ENCODE data around the gene MGMT.

MGMT gene

DNA sequence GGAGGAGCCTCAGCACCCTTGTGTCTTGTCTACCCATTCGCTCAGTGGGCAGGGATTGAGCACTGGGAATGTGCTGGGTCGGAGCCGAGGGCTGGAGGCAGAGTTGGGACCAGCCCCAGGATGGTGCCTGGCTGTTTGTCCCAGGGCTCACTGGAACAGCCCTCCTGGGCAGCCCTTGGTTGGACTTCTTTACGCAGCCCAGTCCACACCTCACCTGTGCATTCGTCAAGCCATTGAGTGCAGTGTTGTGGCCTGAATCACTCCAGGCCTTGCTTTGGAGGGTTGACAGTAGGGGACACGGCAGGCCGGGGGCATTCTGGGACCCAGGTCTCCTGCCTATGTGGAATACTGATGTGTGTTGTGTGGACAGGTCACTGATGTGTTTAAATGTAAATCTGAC is 229.6 kb downstream of the MGMT start:
- no peak for DNase-seq

DNA sequence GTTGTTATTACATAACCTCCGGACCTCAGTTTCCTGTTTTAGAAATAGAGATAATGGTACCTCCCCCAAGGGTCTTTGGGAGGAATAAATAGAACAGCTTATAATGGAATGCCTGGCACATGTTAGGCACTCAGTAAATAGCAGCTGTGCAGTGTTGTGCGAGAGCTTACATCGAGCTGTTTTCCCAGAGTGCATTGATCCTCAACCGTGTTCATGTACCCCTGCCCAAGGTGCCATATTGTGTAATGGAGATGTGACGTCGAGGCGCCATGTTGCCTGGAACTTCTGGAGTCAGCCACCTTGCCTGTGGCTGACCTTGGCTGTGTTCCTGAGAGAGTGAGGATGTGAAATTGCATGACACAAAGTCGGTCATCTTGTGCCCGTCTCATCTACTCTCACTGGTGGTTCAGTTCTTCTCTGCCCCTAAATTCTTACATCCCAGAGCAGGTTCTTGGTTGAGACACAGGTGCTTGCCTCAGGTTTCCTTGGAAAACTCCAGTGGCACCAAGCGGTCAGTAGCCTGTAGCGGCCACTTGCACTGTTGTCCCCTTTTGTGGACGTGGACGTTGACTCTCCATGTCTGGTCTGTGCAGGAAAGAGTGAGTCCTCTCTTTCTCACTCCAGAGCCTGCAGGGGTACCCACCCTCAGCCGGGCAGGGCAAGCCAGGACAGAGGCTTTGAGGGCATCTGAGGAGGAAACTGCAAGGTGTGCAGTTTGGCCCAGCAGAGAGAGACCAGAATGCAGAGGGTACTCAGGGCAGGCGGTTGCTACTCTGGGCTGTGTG is 230.6 kb downstream of the MGMT start:
- DNase-seq, result no peak

DNA sequence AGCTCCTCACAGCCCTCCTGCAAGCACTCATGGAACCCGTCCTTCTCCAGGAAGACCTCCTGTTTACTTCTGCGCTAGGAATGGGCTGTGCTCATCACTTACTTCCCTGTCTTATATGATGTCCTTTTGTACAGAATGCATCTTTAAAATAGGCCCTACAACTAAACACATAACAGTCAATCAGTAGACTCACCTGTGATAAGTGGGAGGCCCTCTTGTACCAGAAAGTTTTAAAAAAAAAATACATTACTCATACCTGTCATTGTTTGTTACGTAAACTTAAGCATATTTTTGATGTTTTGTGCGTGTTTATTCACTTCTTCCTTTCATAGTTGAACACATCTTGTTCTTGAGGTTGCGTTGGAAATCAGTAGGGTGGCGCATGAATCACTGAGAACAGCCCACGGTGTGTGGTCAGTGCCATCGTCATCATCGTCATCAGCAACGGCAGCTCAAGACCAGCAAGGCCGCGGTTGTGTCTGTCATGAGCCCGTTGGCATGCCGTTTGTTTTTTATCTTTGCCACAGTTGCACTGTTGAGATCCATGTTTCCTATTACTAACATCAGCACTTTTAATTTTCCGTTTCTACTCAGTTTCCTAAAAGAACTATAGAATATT is 232.8 kb downstream of the MGMT start:
- DNase-seq, result no peak

DNA sequence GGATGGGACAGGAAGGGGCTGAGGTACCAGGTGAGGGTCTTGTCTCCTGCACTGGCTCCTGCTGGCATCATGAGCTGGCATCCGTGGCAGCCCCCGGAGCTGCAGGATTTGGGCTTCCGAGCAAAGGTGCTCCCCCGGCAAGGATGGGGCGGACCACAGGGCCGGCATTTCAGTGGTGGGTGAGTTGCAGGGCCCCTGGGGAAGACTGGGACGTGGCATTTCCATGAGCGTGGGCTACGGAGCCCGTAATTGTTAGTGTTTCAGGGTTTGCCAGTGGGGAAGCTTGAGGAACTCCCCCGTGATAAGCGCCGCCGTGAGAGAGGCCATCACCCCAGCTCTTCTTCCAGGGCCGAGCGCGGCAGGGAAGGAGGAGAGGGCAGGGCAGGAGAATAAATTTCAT is 235.6 kb downstream of the MGMT start:
- no peak for DNase-seq

DNA sequence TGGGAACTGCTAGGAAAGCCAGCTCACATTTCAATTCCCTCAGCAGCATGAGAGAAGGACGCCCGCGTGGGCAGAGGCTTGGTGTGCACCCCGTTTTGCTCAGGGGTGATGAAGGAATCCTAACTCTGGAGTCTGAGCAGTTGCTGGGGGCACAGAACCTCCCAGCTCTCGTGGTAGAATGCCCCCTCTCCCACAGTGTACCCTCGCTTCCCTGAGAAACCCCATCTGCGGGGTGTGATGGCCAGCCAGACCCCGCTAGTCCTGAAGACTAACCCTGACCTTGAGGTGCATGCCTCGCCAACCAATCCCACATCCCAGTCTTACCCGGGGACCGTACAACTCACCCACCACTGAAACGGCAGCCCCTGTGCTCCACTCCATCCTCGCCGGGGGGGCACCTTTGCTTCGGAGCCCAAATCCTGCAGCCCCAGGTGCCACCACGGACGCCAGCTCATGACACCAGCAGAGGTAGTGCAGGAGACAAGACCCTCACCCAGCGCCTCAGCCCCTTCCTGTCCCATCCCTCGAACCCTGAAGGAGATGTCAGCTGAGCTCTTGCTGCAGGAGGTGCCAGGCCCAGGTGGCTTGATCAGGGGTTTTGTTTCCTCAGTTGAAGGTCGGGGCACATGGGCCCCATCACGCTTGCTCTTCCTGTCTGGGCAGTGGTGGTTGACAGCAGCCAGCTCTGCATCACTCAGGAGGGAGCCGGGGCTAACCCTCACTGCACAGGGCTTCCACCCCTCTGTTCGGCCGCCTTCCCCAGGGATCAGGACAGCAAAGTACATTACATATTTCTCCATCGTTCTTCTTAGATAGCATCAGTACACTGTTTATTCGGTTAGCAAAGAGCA is 236.5 kb downstream of the MGMT start:
- no peak for DNase-seq

DNA sequence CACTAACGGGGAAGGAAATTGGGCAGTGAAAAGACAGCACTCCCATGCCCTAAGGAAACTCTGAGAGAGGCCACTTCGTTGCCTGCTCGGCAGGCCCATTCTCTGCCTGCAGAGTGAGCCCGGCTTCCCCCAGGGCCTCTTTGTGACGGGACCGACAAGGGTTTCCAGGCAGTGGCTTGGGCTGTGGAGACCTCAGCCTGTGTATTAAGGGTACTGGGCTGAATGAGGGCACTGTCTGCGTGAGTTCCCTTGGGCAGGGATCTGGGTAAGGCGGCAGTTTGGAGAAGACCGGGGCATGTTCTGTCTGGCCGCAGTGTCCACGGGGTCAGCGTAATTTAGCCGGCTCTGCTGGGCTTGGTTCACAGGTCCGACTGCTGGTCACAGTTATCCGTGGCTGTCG is 237.2 kb downstream of the MGMT start:
- no peak for DNase-seq

DNA sequence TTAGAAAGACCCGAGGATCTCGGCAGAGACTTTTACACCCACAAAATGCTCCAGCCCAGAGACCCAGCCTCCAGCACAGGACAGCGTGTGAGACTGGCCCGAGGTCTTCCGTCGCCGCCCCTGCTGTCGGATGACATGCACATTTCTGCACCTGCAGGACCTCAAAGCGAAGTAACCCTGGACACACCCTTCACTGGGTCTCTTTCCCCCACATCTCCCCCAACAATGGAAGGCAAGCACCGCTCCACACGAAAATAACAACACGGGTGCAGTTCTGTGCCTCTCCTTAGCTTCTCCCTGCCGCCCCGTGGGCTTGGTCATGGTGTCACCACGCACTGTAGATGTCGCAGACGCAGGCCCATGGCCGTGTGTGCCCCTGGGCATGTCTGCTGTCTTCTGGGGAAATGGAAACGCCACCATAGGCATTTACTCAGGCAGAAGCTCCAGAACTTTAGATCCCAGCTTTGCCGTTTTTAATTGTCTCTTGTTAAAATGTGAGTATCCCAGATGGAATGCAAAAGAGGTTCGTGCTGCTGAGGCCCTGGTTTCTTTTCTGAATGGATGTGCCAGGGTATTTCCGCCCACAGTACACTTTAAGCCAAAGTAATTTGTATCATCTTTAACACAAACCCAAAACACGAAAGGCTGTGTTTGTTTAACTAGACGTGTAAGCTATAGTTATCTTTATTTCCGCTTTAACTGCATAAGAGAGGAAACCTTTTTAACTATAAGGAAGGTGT is 237.9 kb downstream of the MGMT start:
- no peak for DNase-seq

DNA sequence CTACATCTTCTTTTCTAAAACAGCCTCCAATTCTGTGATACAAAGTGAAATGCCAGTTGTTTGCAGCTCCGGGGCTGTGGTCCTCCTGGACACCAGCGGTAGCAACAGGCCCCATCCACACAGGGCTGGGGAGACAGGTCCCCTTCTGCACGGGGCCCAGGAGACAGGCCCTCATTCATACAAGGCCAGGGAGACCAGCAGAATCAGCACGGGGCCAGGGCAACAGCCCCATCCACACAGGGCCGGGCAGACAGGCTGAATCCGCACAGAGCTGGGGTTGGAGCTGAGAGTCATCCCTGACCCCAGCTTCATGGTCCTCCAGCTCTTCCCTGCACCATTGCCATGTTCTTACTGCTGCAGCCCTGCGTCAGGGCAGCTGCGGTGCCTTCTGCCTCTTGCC is 238.6 kb downstream of the MGMT start:
- DNase-seq, result no peak

DNA sequence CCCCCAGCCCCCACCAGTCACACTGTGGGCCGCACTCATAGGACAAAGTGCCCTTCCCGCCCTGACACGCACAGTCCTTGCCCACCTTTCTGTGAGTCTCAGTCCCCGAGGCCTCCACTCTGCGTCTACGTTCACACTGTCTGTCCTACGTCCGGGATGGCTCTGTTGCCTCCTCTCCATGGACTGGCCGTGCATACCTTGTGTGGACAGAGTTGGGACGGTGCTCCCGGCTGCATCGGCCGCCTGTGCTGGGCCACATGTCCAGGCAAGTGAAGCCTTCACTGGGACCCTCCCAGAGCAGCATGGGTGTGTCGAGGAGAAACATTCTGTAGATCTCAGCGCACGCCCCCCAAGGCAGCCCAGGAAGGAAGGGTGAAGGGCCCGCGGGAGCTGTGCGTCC is 239.0 kb downstream of the MGMT start:
- DNase-seq, result no peak

DNA sequence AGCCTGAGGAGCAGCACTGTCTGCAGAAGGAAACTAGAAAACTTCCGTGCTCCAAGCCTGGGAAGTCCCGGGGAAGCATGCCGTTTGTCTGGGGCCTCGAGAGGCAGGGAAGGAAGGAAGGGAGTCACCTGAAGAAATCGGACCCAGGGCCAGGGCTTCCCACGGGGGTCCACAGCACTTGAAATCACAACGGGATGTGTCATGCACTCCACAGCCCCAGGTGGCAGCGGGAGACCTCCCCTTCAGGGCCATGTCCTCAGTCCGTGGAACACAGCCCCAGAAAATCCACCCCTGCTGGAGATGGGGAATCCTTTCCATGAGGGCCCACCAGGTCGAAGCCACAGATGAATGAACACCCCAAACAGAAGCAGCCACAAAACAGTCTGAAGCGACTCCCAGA is 239.5 kb downstream of the MGMT start:
- DNase-seq, result no peak

DNA sequence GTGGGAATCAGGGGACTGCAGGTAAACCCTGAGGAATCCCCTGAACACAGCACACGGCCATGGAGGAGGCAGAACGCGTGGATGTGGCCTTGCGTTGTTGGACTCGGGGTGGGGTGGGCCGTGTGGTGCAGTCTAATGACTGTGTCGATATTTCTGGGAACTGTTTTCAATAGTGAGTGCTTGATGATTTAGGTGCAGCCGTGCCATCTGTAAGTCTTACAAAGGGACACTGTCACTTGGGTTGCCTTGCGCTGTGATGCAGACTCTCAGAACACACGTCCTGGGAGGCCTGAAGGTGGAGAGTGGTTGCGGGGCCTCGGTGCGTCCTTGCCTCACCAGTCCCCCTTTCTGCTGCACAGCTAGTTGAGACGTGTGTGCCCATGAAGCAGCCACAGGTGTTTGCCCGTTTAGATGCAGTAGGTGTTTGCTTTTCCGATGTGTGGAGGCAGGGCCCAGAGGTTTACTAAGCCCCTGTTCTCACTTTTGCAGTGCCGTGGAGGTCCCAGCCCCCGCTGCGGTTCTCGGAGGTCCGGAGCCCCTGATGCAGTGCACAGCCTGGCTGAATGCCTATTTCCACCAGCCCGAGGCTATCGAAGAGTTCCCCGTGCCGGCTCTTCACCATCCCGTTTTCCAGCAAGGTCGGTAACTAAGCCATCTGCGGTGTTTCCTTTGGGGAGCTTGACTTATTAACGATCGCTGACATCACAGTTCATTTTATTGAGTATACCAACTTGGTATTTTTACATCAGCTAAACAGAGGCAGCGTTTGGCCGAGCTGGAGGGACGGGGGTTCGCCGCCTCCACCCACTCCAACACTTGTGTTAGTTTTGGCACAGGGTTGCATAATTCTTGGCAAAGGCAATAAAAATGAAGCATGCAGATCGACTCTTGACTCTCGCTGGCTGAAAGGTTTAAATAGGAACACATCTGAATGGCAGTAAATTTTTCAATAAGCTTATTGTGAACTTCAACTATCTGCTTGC is 240.7 kb downstream of the MGMT start:
- DNase-seq, result no peak

DNA sequence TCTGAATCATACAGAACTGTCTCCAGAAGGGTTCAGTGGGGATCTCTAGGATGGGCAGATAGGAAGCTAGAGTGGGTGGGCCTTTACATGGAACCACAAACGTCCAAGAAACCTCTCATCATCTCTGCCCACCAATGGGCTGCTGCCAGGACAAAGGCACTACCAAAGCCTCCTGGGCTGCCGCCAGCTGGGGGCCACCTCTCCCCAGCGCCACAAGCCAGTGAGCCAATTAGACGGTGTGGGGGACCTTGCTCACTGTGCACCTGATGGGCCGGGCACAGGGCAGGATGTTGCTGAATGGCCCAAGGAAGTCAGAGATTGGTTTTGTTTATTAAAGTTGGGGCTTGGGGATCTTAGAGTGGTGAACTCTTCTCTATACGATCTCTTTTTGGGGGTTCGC is 242.1 kb downstream of the MGMT start:
- DNase-seq, result no peak

DNA sequence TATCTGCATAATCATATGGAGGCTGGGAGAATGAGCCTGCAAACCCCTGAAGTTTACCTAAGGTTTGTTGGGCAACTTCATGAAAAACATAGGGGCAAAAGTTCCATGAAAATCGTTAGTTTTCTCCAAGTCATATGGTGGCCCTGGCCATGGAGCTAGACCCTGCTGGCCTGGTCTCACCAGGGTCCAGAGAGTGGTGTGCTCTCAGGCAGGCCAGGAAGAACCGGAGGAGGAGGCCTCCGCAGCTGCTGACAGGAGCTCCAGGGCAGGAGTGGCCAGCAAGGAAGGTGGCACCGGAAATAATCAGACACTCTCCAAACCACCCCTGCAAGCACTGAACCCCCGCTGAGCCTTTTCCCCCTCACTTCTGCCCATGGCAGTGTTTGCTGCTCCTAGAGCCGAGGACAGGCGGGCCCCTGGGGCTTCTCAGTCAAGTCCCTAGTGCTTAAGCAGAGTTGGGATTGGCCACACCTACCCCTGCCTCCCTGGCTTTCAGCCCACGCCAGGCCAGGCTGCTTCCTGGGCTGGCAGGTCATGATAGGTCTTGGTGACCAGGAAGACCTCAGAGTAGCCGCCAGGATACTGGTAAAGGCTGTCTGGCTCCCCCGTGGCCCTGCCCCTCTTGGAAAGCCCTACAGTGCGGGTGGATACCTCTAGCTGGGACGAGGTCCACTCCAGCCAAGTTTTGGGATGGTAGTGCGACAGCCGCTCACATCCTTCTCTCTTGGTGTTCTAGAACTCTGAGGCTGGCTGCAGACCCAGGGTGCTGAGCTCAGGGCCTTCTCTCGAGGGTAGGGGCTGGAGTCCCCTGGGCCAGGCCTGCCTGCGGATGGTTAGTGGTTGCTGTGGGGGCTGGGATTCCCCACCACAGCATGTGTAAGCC is 242.8 kb downstream of the MGMT start:
- no peak for DNase-seq

DNA sequence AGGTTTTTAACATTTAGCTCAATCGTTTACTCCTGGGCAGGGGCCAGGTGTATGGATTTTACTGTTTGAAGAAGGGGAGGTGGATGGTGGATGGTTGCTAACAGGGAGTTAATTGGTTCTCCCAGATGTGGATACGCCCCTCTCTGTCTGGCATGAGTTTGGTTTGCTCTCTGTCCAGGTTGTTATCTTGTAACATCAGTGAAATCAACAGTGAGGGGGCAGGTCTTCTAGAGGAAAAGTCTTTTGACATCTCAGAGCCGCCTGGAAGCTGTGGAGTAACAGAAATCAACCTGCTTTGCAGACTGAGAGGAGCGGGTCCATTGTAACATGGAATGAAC is 243.4 kb downstream of the MGMT start:
- DNase-seq, result no peak

DNA sequence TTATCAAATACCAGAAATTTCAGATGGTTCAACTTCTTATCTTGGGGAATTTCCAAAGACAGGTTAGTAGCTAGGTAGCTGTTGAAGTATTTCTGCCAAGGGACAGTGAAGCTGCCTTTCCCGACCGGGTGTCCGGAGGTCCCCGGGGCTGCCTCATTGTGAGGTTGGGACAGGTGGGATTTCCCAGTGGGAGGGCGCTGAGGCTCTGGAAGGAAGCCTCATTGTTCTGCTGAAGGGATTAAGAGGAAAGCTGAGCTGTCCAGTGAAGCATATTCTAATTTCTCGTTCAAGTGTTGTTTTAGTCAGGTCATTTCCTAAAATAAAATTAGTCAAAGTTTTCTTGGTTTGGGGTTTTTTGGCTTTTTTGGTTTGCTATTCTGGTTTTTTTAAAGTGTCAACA is 244.2 kb downstream of the MGMT start:
- DNase-seq, result no peak

DNA sequence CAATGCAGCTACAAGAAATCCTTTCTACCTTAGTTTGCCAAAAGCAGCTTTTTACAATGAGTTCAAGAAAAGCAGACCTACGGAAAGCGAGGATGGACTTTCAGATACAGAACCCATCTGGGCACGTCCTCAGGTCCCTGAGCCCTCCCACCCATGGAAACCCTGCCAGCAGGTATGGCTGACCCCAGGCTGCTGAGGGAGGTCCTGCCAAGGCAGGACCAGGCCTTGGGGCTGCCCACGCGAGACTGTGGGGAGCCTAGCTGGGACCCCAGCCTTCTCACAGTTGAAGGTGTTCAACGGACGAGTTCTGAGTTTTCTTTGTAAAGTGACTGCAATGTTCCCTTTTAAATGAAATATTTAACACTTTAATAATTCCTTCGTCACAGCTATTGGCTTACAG is 245.0 kb downstream of the MGMT start:
- no peak for DNase-seq

DNA sequence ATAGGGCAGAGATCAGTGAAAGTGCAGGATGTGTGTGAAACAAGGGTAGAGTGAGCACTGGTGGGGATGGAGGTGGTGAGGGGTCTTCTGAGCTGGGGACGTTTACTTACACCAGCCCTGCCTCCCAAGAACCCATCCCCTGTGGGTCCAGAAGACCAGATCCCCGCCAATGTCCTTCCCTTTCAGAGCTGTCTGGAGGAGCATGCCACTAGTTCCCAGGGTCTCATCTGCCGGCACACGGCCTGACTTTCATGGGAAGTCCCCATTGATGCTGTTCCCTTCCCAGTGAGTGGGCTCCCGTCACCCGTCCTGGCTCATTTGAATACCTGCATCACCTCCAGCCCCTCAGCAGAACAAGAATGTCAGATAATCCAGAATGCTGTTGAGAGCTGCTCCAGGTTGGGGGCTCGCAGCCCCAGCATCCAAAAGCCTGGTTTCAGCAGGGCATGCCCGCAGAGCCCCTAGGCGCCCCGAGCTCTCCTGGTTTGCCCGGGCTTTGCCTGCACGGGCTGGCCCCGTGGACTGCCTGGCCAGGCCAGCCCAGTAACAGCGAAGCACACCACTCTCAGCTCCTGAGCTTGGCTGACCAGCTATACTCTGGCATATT is 246.7 kb downstream of the MGMT start:
- no peak for DNase-seq

DNA sequence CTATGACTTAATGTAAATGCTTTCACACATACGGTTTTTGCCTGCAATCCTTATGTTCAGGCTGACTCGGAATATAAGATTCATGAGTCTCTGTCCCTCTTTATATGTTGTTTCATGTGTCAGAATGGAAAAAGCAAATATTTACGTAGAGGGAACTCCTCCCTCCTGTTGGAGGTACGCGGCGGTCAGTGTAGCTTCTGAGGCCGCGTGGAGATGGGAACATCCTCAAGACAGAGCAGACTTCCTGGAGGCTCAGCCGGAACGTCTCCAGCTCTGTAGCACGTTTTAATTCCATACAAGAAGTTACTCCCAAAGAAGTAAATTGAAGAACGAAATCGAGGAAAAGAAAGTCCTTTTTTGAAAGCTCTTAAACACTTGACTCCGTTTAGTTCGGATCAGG is 248.8 kb downstream of the MGMT start:
- no peak for DNase-seq

DNA sequence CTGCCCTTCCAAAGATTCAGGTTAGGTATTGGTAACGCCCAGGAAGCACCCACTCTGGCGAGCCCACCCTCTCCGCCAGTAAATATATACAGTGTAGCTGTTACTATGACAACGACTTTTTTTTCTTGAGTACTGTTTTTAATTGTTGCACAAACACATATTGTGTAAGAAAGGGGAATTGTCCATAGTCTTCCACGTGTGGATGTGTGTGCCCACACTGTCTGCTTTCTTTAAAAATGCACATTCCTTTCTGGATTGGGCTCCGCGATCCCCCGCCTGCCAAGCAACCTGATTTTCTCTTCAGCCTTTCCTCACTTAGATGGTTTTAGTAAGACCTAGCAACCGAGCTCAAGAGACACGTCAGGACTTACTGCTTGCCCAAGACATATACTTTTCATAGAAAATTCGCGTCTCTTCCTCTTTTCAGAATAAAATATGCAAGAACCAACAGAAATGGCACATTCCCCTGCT is 249.2 kb downstream of the MGMT start:
- no peak for DNase-seq

DNA sequence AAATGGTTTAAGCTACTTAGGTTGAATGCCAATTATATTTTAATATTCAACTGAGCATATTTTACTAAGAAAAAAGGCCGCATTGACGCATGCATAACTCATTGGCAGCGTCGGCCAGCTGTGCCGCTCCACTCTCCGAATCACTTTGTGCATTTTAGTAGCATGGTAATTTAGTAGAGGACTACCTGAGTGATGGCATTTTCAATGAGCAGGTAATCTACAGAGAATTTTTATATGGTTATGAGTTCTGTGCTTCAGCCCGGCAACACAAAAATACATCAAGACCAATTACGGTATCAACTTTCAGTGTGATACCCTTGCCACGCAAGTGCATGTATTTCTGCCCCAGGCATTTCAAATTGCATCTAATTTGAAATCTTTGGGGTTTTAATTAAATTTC is 249.8 kb downstream of the MGMT start:
- no peak for DNase-seq
